A549 (cell line): Measurements from ENCODE around the gene PASD1. TPM values are rescaled to one million over a fixed set of nuclear protein-coding genes. Genes with fewer than 3 reads are reported as not detected.

Experiments
- ATAC-seq, 2 experiments: fragments of 200-7000 bp in 1 of 2; fragments of >200 bp in 1 of 2; cut with Nextera tagmentation in 1 of 2; cut with Tn5 transposase in 1 of 2; 3 replicates each; pipeline versions ENCODE4 v1.8.0 to v1.9.1; 2018 to 2020; ENCODE audit warnings: mild to moderate bottlenecking in 1 of 2, moderate library complexity in 1 of 2
- CTCF ChIA-PET: fragments of 300-600 bp; sonication (Branson Sonifier 250); formaldehyde crosslinking; extraction: SDS; loops from one replicate; lab custom pipeline; 2021; ENCODE audit warnings: antibody characterized with exemption, inconsistent platforms; lab: Yijun Ruan, JAX
- POLR2A ChIA-PET: fragments of 350-600 bp; formaldehyde crosslinking; extraction: SDS; loops from one replicate; lab custom pipeline; 2021; ENCODE audit warnings: antibody characterized with exemption, inconsistent platforms; lab: Yijun Ruan, JAX
- DNase-seq, 2 experiments: peaks; one replicate each; pipeline versions ENCODE4 v3.0.0 to v3.0.0-alpha.2; 2011 to 2016; ENCODE audit warnings: low read depth in 1 of 2, low spot score in 1 of 2
- FAIRE-seq: peaks from 2 replicates; lab custom pipeline; 2011; peaks lifted over from hg19 to GRCh38; lab: Jason Lieb, UNC
- H3K27ac ChIP-seq, 2 experiments: fragments of >200 bp; sonication (Bioruptor Twin); formaldehyde crosslinking; 3 replicates each; pipeline ENCODE4 v1.5.1; 2016 to 2017
- H3K4me1 ChIP-seq: fragments of >200 bp; sonication (Bioruptor Twin); formaldehyde crosslinking; 3 replicates; pipeline ENCODE4 v1.6.1; 2016
- H3K4me2 ChIP-seq: fragments of >200 bp; sonication (Bioruptor Twin); formaldehyde crosslinking; 3 replicates; pipeline ENCODE4 v1.6.1; 2016
- H3K4me3 ChIP-seq: fragments of >200 bp; sonication (Bioruptor Twin); formaldehyde crosslinking; 3 replicates; pipeline ENCODE4 v1.5.1; 2016
- H3K9me3 ChIP-seq: fragments of >200 bp; sonication (Bioruptor Twin); formaldehyde crosslinking; 3 replicates; pipeline ENCODE4 v1.6.1; 2016
- CBX8 ChIP-seq: fragments of 200-600 bp; sonication (generic); IDR thresholded peaks from 2 replicates; pipeline ENCODE4 v1.6.1; 2016
- EP300 ChIP-seq, 2 experiments: fragments of >200 bp; sonication (Bioruptor Twin); formaldehyde crosslinking; IDR thresholded peaks; 2 replicates in 1 of 2; 3 replicates in 1 of 2; pipeline ENCODE4 v1.6.1; 2016 to 2017
- ESRRA ChIP-seq: fragments of 150-350 bp; IDR thresholded peaks from 2 replicates; pipeline ENCODE4 v1.6.1; 2014; ENCODE audit warnings: mild to moderate bottlenecking, low read length, borderline replicate concordance
- FOSB ChIP-seq: fragments of 250-450 bp; sonication (Bioruptor Pico); IDR thresholded peaks from 2 replicates; pipeline ENCODE4 v1.5.0; 2020; ENCODE audit warnings: mild to moderate bottlenecking, moderate library complexity
- FOSL2 ChIP-seq, 2 experiments: fragments of 450-650 bp in 1 of 2; fragments of >200 bp in 1 of 2; sonication (Bioruptor Twin) in 1 of 2; formaldehyde crosslinking; IDR thresholded peaks; 2 replicates each; pipeline versions ENCODE4 v1.5.0 to v1.6.1; 2016 to 2020; ENCODE audit warnings: mild to moderate bottlenecking in 1 of 2, moderate library complexity in 1 of 2
- GATA3 ChIP-seq: IDR thresholded peaks from 2 replicates; pipeline ENCODE4 v1.6.1; 2012; ENCODE audit warnings: borderline replicate concordance
- HOXA7 ChIP-seq: fragments of 250-450 bp; sonication (Bioruptor Pico); IDR thresholded peaks from 2 replicates; pipeline ENCODE4 v1.5.0; 2020; ENCODE audit warnings: mild to moderate bottlenecking, moderate library complexity
- KDM1A ChIP-seq: fragments of 200-600 bp; sonication (generic); IDR thresholded peaks from 2 replicates; pipeline ENCODE4 v1.6.1; 2016; ENCODE audit warnings: low read depth, mild to moderate bottlenecking
- MAZ ChIP-seq: fragments of 150-350 bp; IDR thresholded peaks from 2 replicates; pipeline ENCODE4 v1.6.1; 2014; ENCODE audit warnings: antibody characterized with exemption, low read depth, low read length, borderline replicate concordance
- NPAS2 ChIP-seq: fragments of 250-450 bp; sonication (Bioruptor Pico); IDR thresholded peaks from 2 replicates; pipeline ENCODE4 v1.8.0; 2022; ENCODE audit warnings: mild to moderate bottlenecking, moderate library complexity, borderline replicate concordance
- POLR2AphosphoS2 ChIP-seq: conservative IDR thresholded peaks from 2 replicates; pipeline ENCODE4 v1.6.1; 2012; ENCODE audit warnings: low read length, improper control_type of control experiment, inconsistent platforms
- RARB ChIP-seq: fragments of 250-450 bp; sonication (Bioruptor Pico); IDR thresholded peaks from 2 replicates; pipeline ENCODE4 v1.8.0; 2021; ENCODE audit warnings: mild to moderate bottlenecking, moderate library complexity
- RCOR1 ChIP-seq: fragments of 150-350 bp; IDR thresholded peaks from 2 replicates; pipeline ENCODE4 v1.6.1; 2014; ENCODE audit warnings: antibody characterized with exemption, low read length, low read depth
- SMC3 ChIP-seq: fragments of >200 bp; sonication (Bioruptor Twin); formaldehyde crosslinking; IDR thresholded peaks from 3 replicates; pipeline ENCODE4 v1.6.1; 2018; ENCODE audit warnings: inconsistent platforms
- SREBF2 ChIP-seq: fragments of 450-650 bp; IDR thresholded peaks from 2 replicates; pipeline ENCODE4 v1.6.1; 2014; ENCODE audit warnings: mild to moderate bottlenecking, moderate library complexity
- ZC3H11A ChIP-seq: fragments of 450-650 bp; IDR thresholded peaks from 2 replicates; pipeline ENCODE4 v1.6.1; 2014; ENCODE audit warnings: antibody characterized with exemption, mild to moderate bottlenecking
- ZNF302 ChIP-seq: fragments of 250-450 bp; sonication (Bioruptor Pico); IDR thresholded peaks from 2 replicates; pipeline ENCODE4 v1.9.0; 2021; ENCODE audit warnings: inconsistent platforms, mild to moderate bottlenecking, moderate library complexity
- WGBS: methylation state at CpG from one replicate; pipeline ENCODE4 v1.1.6; 2017; ENCODE audit errors: missing lambda C conversion rate; 5-methylcytosine and 5-hydroxymethylcytosine counted together
- polyA plus RNA-seq, 4 experiments: library from polyadenylated mRNA; depleted of rRNA in 3 of 4; stranded (reverse); fragments of >200 nt; fragmentation: RNase III in 1 of 4; extraction: RNeasy Plus Mini Kit Qiagen cat#74134 plus additional on column Dnase treatment in 1 of 4; gene quantifications; 2 replicates in 3 of 4; 3 replicates in 1 of 4; pipeline ENCODE4 v1.2.3, GENCODE V29; 2011 to 2017
- TF ChIP-seq, protein P1 (sequence below): IDR thresholded peaks from 2 replicates; pipeline ENCODE4 v1.6.1; 2012
- TF ChIP-seq, protein P2 (sequence below): IDR thresholded peaks from 2 replicates; pipeline ENCODE4 v1.6.1; 2012; ENCODE audit warnings: low read depth, borderline replicate concordance
- TF ChIP-seq, protein P3 (sequence below): fragments of >200 bp; sonication (Bioruptor Twin); formaldehyde crosslinking; IDR thresholded peaks from 2 replicates; pipeline ENCODE4 v1.6.1; 2016
- TF ChIP-seq, protein P4 (sequence below): fragments of 450-650 bp; IDR thresholded peaks from 2 replicates; pipeline ENCODE4 v1.6.1; 2014; ENCODE audit warnings: antibody characterized with exemption

Gene PASD1
- polyA plus RNA-seq, 2 of the 4 experiments (the other 2 are of a cell fraction): not detected

DNA sequence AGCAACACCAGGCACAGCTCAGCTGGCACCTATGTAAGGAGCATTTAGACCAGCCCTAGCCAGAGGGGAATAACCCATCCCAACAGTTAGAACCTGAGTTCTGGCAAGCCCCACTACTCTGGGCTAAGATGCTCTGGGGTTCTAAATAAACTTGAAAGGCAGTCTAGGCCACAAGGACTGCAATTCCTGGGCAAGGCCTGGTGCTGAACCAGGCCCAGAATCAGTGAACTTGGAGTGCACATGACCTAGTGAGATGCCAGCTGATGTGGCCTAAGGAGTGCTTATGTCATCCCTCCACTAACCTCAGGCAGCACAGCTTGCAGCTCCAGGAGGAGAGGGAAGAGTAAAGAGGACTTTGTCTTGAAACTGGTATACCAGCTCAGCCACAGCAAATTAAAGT is 124.2 kb downstream of the PASD1 start:
- CTCF ChIA-PET: no interaction called here
- H3K4me3 ChIP-seq: no peak overlapping the region
- TF ChIP-seq FOSL2 (IDR thresholded peaks at IDR 0.05) (no peak), FOSL2 (CRISPR knock-in tag; IDR thresholded peaks at IDR 0.05) (no peak), RCOR1 (no peak), KDM1A (no peak)
- H3K4me1 ChIP-seq: no peaks in the 10 kb centered on the region
- FAIRE-seq (no peak), ATAC-seq (no peak), DNase-seq (no peak)
- no peaks in the 10 kb centered on the region for H3K9me3 ChIP-seq
- no peak overlapping the region for H3K4me2 ChIP-seq
- POLR2A ChIA-PET: no interaction called here
- H3K27ac ChIP-seq: no peak overlapping the region

DNA sequence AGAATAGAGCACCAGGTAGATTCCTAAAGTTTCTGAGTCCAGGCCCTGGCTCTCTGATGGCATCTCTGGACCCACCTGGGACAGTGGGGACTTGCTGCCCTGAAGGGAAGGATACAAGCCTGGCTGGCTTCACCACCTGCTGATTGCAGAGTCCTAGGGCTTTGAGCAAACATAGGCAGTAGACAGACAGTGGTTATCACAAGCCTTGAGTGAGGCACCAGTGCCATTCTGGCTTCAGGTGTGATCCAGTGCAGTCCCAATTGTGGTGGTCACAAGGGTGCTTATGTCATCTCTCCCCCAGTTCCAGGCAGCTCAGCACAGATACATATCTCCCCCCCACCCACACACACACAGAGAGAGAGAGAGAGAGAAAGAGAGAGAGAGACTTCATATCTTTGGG is 125.2 kb downstream of the PASD1 start:
- CTCF ChIA-PET: no interaction called here
- no peaks in the 10 kb centered on the region for H3K4me1 ChIP-seq
- H3K27ac ChIP-seq: no peak overlapping the region
- POLR2A ChIA-PET: no interaction called here
- DNase-seq (no peak), FAIRE-seq (no peak), ATAC-seq (no peak)
- TF ChIP-seq MAZ (no peak), FOSB (CRISPR knock-in tag) (no peak), SREBF2 (no peak), EP300 (IDR thresholded peaks at IDR 0.05) (no peak), HOXA7 (CRISPR knock-in tag) (no peak), ZC3H11A (no peak), POLR2AphosphoS2 (no peak), RARB (no peak), ESRRA (no peak), CBX8 (no peak)
- TF ChIP-seq, protein P1, sequence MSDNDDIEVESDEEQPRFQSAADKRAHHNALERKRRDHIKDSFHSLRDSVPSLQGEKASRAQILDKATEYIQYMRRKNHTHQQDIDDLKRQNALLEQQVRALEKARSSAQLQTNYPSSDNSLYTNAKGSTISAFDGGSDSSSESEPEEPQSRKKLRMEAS: no peak
- TF ChIP-seq, protein P2, sequence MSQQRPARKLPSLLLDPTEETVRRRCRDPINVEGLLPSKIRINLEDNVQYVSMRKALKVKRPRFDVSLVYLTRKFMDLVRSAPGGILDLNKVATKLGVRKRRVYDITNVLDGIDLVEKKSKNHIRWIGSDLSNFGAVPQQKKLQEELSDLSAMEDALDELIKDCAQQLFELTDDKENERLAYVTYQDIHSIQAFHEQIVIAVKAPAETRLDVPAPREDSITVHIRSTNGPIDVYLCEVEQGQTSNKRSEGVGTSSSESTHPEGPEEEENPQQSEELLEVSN: no peak
- TF ChIP-seq, protein P3, sequence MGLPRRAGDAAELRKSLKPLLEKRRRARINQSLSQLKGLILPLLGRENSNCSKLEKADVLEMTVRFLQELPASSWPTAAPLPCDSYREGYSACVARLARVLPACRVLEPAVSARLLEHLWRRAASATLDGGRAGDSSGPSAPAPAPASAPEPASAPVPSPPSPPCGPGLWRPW: no peak
- no peaks in the 10 kb centered on the region for H3K9me3 ChIP-seq
- no peak overlapping the region for H3K4me2 ChIP-seq
- H3K4me3 ChIP-seq: no peak overlapping the region

DNA sequence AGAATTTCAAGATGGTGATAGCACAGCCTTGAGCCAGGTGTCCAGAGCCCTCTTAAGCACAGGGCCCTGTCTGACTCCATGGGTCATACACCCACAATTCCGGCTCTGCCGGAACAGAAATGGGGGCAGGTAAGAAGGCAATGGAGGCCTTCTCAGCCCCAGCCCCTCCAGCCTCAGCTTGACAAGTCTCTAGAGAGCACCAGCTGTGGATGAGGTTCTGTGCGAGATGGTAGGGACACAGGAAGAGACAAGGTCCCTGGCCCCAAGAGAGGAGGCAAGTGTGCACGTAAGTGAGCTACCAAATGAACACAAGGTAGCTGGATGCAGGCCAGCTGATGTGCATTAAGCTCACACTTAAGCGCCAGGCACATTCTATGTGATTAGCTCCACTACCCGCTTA is 129.3 kb downstream of the PASD1 start:
- TF ChIP-seq SMC3: no peak
- TF ChIP-seq, protein P2: no peak
- TF ChIP-seq NPAS2 (CRISPR knock-in tag): no peak
- no peak for TF ChIP-seq ZNF302 (CRISPR knock-in tag)
- no peak for TF ChIP-seq GATA3
- TF ChIP-seq, protein P4, sequence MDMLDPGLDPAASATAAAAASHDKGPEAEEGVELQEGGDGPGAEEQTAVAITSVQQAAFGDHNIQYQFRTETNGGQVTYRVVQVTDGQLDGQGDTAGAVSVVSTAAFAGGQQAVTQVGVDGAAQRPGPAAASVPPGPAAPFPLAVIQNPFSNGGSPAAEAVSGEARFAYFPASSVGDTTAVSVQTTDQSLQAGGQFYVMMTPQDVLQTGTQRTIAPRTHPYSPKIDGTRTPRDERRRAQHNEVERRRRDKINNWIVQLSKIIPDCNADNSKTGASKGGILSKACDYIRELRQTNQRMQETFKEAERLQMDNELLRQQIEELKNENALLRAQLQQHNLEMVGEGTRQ: no peak
- POLR2A ChIA-PET: no interaction called here

More for the DNA sequence above, 129.3 kb downstream of the PASD1 start:
- Histone ChIP-seq H3K4me1 (no peaks in the 10 kb centered on the region), H3K4me3 (no peak overlapping the region), H3K4me2 (no peak overlapping the region), H3K9me3 (no peaks in the 10 kb centered on the region), H3K27ac (no peak overlapping the region)
- no peak for DNase-seq
- CTCF ChIA-PET: no interaction called here
- FAIRE-seq: no peak
- 43% methylated on average over 4 of the region's 6 CpGs for WGBS
- ATAC-seq: no peak
